Activated CD4-positive, alpha-beta T cell treated with anti-CD3 and anti-CD28 coated beads for 1 hour (primary cell): ENCODE measurements around the gene HNRNPAB.
A peak's percentile ranks its signal among the peaks of the same experiment; 100 is the strongest.
"Not testable (repeated sequence)": the region's sequence is repeated elsewhere in the genome, so short reads cannot be mapped to it uniquely, and the experiment has no call there.

Experiments used
- DNase-seq: peaks from one replicate; pipeline ENCODE4 v3.0.0-alpha.2; 2020

Gene HNRNPAB

GRCh38 chr5:178198151-178198550 is 6.2 kb upstream of the HNRNPAB start:
- not testable (repeated sequence) for DNase-seq

GRCh38 chr5:178198706-178199105 is 5.6 kb upstream of the HNRNPAB start:
- DNase-seq, result no peak

DNA sequence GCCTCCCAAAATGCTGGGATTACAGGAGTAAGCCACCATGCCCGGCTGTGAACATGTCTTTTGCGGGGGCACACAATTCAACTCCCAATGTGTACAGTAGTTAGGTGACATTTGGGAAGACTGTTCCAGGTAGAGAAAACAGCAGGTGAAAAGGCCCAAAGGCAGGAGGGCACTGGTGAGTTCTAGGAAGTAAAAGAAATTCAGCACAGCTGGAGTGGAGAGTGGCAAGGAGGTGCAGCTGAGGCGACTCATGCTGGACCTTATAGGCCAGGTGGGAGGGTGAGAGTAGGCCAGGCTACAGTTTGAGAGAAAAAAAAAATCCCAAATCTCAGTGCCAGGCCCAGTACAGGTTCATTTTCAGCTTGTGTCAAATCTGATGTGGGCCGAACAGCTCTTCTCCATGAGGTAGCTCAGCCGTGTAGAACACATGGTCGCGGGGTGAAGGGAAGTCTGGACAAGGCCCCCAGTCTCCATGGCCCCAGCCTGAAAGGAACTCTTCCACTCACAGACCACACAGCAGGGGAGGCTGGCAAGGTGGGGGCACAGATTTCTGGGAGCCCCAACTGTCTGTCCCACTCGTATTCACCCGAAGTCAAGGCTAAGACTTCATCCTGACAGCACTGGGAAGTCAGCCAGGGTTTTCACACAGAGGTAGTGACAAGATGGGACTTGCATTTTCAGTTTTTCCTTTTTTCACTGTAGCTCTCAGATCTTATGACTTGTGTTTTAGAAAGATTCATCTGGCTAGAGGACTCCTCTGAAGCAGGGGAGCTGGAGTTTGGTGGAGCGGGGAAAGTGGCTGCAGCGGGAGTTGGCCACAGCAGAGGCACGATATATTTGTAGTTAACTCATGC is 4.5 kb upstream of the HNRNPAB start:
- DNase-seq, result no peak

GRCh38 chr5:178201221-178201926 is 3.0 kb upstream of the HNRNPAB start:
- DNase-seq, result no peak

GRCh38 chr5:178201927-178202235 is 2.5 kb upstream of the HNRNPAB start:
- DNase-seq, result no peak

- DNase-seq, result no peak
Observed at GRCh38 chr5:178202541-178202940, 1.8 kb upstream of the HNRNPAB start.

DNA sequence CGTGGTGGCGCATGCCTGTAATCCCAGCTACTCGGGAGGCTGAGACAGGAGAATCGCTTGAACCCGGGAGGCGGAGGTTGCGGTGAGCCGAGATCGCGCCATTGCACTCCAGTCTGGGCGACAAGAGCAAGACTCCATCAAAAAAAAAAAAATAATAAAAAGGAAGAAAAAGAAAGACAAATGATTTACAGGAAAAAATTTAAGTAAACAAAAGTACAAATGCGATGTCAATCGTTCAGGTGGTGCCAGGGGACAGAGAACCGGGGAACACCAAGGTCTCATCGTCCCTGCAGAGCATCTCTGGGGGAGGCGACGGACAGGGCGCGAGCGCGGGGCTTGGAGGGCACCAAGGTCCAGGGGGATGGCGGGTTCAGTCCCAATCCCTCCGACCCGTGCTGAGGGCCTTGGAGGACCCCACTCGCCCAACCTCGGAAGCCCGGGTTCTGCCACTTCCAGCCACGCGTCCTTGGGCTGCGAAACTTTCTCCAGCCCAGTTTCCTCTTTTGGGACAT is 607 bp upstream of the HNRNPAB start:
- DNase-seq, result no peak

GRCh38 chr5:178204935-178205748 is 809 bp downstream of the HNRNPAB start:
- DNase-seq, result peak; percentile 55

GRCh38 chr5:178205749-178206047 is 1.4 kb downstream of the HNRNPAB start:
- no peak for DNase-seq

DNA sequence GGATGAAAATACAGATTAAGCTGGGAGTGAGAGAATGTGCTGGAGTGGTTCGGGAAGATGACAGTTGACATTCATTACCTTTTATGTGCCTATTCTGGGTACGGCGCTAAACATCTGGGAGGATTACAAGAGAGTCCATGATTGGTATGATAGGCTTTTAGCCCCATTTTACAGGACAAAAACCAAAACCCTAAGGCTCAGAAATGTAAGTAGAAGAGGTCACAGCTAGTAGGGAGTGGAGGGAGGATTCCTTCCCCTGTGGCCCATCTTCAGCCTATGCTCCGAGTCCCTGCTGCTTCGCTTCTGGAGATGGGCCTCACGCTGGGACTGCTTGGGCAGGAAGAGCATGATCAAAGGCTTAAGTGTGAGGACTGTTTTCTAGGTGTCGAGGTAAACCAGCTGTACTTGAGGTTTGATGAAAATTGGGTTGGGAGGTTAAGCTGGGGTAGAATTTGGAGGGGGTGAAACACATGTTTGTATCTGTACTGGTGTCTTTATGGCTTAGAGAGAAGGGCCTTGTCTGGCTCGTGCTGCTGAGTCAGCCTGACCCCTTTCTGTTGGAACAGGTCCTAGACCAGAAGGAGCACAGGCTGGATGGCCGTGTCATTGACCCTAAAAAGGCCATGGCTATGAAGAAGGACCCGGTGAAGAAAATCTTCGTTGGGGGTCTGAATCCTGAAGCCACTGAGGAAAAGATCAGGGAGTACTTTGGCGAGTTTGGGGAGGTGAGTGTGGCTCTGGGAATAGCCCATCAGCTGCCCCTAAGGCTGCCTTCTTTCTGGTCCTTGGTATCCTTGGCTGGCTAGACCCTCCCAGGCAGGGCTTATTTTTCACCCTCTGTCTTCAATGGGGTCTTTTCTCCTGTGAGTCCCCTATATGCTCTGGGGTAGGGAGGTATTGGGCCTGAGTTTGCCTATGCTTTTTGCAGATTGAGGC is 2.1 kb downstream of the HNRNPAB start:
- DNase-seq, result no peak

DNA sequence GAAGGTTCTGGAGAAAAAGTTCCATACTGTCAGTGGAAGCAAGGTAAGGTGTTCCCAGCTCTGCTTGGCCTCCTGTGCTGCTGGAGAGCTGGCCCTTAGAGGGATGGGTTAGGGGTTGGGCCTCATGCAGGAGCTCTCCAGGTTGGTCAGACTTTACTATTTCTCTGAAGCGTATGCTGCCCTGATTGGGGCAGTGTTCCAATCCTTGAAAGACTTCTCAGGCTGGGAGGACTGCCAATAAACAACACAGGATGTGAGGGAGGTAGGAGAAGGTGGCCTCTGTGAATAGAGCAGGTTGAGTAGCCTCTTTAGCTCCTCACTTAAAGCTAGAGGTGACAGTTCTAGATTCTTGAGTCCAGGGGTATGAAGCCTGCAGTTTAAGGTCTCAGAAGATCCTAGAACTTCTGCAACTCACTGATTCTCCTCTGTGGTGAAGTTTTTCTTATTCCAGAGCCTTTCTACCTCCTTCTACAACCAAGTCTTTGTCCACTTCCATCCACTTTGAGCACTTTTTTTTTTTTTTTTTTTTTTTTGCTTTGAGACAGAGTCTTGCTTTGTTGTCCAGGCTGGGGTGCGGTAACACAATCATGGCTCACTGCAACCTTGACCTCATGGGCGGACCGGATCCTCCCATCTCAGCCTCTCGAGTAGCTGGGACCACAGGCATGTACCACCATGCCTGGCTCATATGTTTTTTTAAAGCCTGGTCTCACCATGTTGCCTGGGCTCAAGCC is 3.0 kb downstream of the HNRNPAB start:
- no peak for DNase-seq

- no peak for DNase-seq
Observed at GRCh38 chr5:178207917-178208280, 3.6 kb downstream of the HNRNPAB start.

- DNase-seq, result no peak
Observed at GRCh38 chr5:178208540-178209227, 4.4 kb downstream of the HNRNPAB start.

DNA sequence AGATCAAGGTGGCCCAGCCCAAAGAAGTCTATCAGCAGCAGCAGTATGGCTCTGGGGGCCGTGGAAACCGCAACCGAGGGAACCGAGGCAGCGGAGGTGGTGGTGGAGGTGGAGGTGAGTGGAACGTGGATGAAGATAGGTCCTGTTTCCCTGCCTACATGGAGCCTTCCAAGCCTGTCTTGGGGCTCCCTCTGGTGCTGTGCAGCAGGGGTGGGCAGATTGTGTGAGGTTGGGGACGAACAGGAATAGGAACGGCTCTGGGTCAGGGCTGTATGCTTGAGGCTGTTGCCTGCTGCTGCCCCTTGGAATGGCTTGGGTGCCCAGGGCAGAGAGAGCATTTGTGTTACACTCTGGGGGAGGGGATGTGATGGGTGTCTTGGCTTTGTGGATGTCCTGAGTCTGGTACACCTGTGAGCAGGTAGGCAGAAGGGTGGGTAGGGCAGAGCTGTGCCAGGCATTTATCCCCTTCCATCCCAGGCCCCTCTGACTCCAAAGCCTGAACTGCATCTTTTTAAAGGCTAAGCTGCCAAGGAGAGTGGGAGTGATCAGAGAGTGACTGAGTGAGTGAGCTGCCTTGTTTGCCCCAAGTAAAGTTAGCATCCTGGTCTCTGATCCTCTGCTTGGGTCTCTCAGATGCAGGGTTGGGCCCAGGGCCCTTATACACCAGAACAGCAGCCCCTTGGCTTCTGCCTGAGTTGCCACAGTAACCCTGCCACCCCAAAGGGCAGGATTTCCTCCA is 5.2 kb downstream of the HNRNPAB start:
- no peak for DNase-seq

- no peak for DNase-seq
Observed at GRCh38 chr5:178210073-178210535, 5.8 kb downstream of the HNRNPAB start.

DNA sequence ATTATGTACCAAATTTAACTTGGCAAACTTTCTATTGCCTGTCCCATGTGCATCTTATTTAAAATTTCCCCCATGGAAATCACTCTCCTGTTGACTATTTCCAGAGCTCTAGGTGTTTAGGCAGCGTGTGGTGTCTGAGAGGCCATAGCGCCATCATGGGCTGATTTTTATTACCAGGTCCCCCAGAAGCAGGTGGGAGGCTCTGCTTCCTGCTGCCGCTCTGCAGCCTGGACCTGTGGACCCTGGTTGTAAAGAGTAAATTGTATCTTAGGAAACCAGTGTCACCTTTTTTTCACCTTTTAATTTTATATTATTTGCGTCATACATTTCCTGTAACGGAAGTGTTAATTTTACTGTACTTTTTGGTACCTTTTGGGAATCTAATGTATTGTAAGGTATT is 6.4 kb downstream of the HNRNPAB start:
- no peak for DNase-seq

GRCh38 chr5:178211095-178212048 is 7.0 kb downstream of the HNRNPAB start:
- DNase-seq, result no peak

DNA sequence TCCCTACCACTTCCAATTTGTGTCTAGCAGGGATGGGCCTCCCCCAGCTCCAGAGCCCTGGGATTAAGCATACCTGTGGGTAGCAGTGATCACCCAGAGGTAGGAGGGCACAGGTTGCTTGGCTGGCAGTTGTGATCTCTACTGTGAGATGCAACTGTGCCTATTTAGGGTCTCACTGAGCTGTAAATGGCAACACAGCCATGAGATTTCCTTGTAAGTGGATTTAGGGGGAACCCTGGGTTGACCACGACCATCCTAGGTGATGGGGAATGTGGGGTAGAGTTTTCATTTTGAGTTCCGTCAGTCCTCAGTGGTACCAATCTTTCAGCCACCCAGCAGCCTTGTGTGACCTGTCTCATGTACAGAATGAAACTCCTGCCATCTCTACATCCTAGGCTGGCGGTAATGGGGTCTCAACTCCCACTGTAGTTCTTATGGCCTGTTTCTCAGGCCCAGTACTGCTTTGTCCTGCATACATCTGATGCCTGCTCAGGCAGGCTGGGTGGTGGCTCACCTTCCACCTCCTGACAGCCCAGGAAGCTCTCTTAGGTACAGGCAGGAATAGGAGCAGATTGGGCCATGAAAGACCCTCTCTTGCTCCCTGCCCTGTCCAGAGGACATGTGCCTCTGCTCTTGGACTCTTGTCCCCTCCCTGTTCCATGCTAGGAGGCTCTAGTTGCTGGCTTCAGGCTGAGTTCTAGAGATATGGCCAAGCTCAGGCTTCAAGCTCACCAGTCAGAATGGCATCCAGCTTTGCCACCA is 8.1 kb downstream of the HNRNPAB start:
- no peak for DNase-seq
